Urothelium cell line (cell line): ENCODE data around the gene TRAF5.

Source experiments
- DNase-seq: peaks from one replicate; pipeline ENCODE4 v3.0.0; 2011; ENCODE audit warnings: low spot score, mixed read lengths
- FAIRE-seq: peaks from 2 replicates; lab custom pipeline; 2011; peaks lifted over from hg19 to GRCh38; lab: Jason Lieb, UNC

TRAF5 gene

DNA sequence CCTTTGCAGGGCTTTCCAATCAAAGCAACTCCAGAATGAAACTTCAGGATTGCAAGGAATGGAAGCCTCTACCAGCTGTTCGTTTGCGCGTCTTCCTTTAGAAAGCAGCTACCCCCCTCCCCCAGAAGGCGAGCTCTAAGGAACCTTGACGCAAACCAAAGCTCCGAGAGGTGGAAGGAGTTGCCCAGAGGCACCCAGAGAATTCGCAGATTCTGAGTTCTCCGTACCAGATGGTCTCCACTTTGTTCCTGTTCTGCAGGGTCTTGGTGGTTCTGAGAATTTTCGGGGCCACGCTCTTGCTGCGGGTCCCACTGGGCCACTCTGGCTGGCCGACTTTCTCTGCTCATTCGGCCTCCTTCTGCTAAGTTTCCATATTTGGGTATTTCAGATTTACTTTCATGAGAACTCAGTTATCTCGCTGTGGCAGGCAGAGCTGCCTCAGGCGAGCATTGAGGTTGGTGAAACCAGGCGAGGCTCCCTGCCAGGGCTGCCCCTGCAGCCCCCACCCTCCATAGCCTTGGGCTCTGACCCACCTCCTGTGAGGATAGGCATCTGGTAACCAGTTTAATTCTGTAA, 801 bp downstream of the TRAF5 start:
- peak; percentile 39 for DNase-seq
- FAIRE-seq = no peak

DNA sequence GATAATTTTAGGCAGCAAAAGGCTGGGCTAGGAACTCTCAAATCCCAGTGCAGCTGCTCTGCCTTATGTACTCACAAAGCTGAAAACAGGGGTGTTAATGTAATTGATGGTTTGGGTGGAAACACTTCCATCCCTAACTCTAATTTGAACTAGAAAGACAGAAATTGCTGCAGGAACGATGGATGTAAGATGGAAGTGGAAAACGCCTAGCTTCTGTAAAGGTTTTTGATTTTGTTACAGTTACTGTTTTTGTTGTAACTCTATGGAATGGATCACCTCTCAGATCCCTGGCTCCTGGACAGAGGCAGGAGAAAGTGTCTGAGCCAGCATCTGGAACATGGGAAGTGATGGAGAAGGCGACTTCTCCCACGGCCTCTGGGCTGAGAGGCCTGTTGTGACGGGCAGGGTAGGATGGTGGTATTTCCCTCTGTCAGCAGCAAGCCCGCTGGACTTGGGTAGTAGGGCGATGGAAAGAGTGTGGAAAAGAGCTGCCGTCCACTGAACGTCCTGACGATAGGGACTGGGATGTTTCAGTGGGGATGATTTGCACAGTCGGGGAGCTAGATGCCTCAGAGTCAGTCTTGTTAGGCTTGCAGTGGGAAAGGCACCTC, 1.6 kb downstream of the TRAF5 start:
- FAIRE-seq (no peak), DNase-seq (no peak)

DNA sequence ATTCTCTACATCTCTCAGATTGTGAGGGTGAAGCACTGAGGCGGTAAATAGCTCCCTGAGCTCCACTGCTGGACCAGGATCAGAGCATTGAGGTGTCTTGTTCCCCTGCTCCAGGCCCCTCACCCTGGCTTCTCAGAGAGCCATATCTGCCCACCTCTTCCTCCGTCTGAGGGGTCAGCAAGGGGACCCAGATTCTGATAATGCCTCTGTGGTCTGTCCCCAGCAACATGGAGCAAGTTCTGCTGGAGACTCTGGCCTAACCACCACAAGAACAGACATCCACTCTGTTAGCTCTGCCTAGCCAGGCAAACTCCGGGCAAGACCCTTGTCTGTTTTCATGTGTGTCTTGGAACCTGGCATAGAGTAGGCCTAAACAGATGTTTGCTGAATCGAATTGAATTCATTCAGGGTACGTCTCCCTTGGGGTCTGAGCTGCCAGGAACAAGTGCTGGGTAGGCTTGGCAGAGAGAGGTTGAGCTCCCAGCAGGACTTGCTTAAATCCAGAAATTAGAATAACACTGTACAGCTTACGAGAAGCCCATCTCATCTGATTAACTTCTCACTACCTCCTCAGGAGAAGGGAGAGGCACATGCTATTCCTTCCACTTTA, 2.3 kb downstream of the TRAF5 start:
- FAIRE-seq (no peak), DNase-seq (no peak)

DNA sequence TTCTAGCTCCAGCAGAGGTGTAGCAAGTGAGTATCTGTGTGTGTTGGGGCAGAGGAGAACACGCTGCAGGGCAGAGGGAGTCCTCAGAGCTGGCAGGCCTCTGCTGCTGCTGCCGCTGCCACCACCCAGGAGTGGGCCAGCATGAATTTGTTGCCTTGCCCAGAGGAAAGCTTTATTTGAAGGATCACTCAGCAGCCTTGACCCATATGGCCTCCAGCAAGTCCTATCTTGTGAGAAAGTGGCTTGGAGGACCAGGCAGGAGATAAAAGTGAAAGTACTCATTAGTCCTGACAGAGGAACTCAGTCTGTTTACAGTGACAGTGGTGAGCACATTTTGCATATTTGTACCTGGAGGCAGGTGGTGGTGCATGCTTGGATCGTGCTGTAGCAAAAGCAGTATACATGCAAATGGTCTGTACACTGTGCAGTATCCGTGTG, 3.1 kb downstream of the TRAF5 start:
- DNase-seq (no peak), FAIRE-seq (no peak)

DNA sequence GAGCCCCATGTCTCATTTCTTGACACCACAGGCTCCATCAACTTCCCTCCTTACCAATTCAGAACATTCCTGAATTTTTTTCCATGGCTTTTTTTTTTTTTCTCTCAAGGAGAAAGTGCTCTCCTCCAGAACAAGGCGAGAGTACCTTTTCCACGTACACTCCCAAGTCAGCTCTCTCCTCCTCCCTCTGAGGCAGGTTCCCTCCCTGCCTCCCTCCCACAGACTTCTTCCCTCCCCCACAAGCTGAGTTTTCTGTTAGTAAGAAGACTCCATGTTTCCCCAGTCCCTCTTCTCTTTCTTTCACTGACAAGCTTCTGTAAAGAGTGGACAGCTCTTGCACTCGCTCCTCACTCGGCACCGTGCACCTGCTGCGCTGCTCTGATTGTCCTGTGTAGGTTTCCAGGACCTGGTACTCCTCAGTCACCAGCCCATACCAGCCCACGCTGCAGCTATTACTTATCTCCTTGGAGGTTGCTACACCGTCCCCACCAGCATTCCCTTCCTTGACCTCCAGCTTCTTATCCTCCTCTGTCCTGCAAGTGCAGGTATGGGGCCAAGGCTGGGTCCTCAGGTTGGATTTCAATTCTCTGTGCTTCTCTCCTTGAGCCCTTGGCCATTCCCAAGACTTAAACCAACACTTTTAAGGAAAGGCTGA, 3.8 kb downstream of the TRAF5 start:
- FAIRE-seq (no peak), DNase-seq (no peak)

DNA sequence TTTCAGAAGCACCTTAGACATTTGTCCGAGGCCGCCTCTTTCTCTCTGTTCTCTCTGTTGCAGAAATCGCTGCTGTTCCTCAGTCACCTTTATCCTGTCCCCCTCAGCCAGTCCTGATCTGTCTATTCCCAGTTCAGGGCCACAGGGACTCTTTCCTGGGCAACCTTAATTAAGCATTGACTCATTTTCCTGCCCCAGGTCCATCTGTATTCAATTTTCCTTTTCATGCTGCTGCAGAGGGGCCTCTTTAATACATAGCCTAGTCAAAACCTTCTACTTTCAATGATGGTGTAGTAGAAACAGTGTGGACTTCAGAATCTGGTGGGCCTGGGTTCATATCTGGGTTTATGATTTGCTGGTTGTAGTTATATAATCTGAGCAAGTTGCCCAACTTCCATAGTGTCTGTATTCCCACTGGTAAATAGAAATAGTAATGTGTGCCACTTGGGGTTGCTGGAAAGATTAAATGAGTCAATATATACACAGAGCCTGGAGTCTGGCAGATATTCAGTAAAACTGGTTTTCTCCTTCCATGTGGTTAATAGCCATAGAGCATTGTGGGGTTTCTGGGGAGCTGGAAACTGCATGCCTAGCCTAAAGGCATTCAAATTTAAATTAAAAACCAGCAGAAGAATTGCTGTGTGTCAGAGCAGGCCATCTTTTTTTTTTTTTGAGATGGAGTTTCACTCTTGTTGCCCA, 4.5 kb downstream of the TRAF5 start:
- FAIRE-seq (no peak), DNase-seq (no peak)

DNA sequence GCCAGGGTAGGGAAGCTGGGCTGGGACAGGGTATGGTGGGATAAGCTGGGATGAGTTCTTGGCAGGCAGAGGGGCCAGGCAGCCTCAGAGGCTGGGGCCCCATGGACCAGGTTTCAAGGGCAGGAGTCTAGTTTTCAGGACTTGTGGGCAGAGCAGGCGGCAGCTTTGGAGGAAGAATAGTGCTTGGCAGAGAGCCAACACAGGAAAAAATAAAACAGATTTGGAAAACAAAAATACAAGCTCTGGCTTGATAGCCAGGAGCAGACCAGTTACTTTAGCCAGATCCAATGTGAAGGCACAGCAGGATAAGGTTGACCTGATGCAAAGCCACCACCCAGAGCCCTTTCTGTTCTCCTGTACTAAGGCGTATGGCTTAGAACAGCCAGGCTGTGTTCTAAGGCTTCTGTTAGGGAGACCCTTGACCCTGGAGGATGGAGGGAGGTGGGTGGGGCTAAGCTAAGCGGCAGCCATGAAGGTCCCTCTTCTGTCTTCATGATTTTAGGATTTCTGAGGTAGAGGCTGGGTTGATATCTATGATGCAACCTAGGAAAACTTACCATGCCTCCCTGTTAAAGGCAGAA, 5.5 kb downstream of the TRAF5 start:
- FAIRE-seq (no peak), DNase-seq (no peak)

DNA sequence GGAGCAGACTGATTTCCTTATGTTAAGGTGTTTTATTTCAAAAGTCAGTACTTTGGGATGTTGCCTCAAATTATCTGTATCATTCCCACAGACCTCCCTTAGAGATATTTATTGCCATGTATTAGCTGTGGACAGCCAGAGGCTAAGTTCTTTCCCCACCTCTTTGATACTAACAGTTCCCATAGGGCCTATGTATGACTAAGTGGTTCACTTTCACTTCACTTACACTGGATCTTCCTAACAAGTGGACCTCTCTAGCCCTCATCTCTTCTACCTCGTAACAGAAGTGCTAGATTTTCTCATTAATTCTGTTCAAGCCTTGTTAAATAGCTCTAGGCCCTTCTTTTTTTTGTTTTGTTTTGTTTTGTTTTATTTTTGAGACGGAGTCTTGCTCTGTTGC, 6.2 kb downstream of the TRAF5 start:
- FAIRE-seq (no peak), DNase-seq (no peak)

DNA sequence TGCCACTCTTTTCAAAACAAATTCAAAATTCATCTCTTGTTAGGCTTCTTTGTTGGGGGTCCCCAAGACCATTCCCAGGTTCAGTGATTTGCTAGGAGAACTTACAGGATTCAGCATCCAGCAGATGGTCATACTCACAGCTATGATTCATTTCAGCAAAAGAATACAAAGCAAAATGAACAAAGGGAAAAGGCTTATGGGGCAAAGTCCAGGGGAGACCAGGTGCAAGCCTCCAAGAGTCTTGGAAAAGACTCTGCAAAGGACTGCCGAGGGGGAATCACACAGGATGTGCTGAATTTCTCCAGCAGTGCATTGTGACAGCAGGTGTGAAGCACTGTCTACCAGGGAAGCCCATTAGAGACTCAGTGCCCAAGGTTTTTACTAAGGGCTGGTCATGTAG, 7.3 kb downstream of the TRAF5 start:
- no peak for FAIRE-seq
- no peak for DNase-seq

DNA sequence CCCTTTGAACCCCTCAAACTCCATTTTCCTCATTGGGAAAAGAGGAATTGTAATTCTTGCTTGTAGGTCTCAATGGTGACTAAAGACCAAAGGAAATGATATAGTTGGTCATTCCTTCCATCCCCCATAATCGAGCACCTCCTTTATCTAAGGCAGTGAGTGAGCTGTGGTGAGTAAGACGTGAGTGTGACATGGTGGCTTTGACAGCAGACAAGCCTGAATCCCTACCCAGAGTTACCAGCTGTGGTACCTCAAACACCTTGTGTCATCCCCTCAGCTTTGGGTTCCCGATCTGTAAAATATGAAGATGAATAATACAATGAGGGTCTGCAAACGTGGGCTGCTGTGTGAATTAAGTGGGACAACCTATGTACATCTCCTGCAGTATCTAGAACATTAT, 8.4 kb downstream of the TRAF5 start:
- FAIRE-seq = no peak

DNA sequence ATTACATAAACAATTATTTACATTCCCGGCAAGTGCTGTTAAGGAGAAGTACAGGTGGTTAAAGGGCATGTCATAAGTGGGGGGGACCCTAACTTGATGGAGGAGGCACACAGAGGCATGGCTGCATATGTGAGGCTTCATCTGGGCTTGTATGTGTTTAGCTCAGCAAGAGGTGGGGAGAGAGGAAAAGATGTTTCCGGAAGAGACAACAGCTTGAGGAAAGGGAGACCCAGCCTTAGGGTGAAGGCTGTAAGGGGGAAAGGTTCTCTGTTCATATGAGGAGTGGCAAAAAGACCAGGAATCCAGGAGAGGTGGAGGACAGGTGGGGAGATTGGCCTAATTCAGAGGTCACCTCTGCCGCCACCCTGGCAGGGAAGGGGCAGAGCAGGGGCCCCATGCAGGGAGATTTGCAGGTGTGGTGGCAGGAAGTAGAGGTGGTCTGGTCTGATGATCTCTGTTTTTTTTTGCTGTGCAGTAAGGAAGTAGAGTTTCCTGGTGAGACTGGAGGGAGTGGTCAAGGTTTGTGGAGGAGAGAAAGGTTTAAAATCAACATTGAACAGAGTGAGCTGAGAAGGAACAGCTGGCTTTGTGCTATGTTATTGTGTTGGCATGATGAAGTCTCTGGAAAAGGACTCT, 9.0 kb downstream of the TRAF5 start:
- no peak for FAIRE-seq
- no peak for DNase-seq

More for the DNA sequence above, 8.4 kb downstream of the TRAF5 start:
- no peak for DNase-seq

DNA sequence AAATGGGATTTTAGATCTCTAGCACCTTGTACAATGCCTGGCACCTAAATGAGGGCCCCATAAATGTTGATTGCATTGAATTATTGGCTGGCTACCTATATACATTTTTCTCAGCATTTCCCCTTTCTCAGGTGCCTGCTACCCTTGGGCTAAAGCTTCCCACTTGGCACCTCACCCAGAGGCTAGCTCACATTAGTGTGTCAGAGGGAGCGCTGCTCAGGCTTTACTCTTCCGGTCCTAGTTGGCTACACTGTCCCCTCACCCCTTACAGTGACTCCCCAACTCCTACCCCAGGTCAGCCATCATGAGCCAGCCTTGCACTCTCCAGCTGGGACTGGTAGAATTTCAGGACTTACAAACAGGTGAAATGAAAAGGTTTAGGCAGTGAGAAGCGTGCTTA, 9.5 kb downstream of the TRAF5 start:
- FAIRE-seq (no peak), DNase-seq (no peak)

DNA sequence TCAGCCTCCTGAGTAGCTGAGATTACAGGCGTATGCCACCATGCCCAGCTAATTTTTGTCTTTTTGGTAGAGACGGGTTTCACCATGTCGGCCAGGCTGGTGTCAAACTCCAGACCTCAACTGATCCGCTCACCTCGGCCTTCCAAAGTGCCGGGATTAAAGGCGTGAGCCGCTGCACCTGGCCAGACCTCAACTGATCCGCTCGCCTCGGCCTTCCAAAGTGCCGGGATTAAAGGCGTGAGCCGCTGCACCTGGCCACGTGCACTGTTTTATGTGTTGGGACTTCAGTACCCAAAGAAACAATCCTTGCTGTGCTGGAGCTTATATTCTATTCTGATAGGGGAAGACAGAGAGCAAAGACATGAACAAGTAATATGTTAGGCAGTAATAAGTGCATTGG, 10.1 kb downstream of the TRAF5 start:
- no peak for FAIRE-seq
- no peak for DNase-seq

DNA sequence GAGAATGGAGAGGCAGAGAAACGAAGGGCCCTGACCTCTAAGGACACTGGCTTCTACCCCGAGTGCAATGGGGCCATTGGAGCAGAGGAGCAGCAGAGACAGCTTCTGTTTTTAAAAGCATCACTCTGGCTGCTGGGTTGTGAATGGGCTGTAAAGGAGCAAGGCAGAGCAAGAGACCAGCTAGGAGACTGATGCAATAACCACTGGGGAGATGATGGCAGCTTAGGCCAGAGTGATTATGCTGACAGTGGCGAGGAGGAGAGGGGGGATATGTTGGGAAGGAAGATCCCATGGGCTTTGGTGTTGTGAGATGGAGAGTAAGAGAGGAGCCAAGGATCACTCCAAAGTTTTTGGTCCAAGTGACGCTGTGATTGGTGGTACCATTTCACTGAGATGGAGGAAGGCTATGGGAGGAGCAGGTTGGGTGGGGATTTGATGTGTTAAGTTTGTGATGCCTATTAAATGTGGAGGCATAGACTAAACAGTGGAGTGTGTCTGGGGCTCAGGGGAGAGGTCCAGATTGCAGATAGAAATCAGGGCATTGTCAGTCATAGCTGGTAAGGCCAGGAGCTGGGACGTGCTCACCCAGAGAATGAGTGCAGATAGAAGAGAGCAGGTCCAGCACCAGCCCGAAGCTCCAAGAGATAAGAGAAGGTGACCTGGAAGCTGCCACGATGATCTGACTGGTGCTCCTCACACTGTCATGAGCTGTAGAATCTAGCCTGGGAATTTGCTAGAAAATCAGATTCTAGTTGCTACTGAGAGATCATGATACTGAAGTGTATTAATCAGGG, 11.0 kb downstream of the TRAF5 start:
- no peak for FAIRE-seq
- DNase-seq = no peak

DNA sequence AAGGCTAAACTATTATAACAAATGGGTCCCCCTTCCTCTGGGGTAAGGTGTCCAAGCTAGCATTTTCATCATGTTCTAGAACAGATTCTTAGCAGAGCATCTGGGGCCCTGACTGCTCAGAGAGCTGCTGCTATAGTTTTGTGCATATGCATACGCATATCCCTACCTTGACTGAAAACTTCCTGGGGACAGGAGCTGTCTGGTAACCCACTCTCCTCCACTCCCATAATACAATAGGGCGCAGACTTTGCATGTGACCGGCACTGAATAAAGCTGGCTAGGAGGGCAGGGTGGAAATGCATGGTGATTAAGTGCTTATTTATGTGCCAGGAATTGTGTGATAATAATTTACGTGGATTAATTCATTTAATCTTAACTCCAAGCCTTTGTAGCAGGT, 11.6 kb downstream of the TRAF5 start:
- DNase-seq = no peak
- FAIRE-seq = no peak

DNA sequence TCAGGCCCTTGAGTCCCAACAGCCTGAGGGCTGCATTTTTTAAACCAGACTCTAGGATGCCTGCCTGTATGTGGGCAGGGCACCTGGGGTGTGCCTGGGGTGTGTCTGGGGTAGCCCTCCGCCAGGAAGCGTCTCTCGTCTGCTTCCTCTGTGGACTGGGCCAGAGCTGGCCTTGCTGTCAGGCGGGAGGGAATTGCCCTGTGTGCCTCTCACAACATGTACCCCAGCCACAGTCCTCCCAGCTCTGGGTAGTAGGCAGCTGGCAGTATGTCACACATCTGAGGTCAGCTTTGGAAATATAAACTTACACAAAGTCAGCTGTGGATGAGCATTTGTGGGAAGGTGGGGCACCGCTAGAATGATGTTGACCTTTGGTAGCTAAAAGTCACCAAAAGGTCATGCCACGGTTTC, 13.0 kb downstream of the TRAF5 start:
- FAIRE-seq (no peak), DNase-seq (no peak)

DNA sequence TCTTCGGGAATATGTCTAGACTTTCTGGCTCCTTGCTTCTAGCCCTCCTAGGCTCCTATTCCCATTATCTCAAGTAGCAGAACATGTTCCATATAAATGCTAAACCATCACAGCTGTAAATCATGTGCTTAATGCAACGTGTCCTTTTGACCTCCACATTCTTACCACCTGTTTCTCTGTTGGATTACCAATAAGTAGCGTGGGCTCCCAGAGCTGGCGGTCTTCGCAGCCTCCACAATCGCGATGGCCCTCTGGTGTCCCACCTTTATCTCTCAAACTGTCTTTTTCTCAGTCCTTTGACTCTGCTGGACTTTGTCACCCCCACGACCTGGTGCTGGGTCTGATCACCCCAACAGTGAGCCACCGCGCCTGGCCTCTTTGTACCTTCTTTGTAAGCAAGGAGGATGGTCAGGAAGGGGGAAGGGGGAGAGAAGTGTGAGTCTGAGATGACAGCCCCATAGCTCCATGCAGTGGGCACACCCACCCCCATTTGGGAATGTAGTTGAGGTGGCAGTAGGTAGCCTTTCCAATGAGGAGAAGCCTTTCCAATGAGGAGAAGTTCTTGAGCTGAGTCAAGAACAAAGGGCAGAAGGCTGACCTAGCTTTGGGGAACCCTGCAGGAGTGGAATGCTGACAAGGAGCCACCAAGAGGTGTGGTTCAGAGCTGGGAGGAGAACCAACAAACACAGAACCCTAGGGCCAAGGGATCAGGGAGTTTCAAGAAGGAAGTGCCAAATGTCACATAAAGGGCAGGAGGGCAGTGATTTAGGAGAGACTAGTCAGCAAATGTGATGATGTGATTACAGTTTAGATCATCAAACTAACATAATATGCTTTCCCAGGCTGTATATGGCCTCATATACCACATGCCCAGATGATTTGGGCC, 14.2 kb downstream of the TRAF5 start:
- FAIRE-seq = no peak
- DNase-seq = no peak

DNA sequence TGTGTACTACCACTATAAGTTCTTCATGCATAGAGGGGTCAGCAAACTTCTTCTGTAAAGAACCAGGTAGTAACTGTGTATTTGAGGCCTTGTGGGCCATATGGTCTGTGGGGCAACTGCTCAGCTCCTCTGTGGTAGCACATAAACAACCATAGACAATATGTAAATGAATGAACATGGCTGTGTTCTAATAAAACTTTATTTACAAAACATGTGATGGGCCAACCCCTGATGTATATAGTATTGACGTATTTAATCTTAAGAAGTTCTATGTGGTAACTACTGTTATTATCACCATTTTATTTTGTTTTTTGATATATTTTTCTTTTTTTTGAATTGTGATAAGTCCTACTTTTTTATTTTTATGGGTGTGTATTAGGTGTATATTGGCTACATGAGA, 15.4 kb downstream of the TRAF5 start:
- DNase-seq = no peak
- FAIRE-seq = no peak

DNA sequence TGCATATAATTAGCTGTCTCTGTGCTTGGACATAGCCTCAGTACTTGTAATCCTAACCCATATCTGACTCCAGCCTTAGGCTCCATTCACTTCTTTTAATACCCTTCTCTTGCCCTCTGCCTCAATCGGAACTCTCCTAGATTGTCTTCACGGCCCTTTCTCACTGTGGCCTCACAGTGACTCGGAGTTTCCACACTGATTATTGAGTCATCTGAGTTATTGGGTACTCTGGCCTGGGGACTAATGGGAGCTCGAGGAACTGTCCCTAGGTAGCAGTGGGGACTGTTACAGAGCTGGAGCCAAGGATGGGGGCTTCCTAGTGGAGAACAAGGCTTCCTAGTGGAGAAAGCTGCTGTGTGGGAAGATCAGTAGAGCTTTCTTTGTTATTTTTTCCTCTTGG, 17.0 kb downstream of the TRAF5 start:
- no peak for DNase-seq
- FAIRE-seq = no peak
